Adrenal gland (tissue), 5 donors: ENCODE measurements around the gene BCHE.

ENCODE experiments used
- POLR2A ChIP-seq, 2 donors: fragments of 450-650 bp; IDR thresholded peaks; one replicate each; pipeline ENCODE4 v1.6.1; 2017; ENCODE audit warnings: antibody characterized with exemption in 2 of 2, mild to moderate bottlenecking in 2 of 2, moderate library complexity in 1 of 2
- TF ChIP-seq, protein P1 (sequence below), 6 experiments: fragments of 450-650 bp in 4 of 6; fragments of 200-600 bp in 2 of 6; sonication (generic) in 1 of 6; IDR thresholded peaks; 1 replicate in 5 of 6; 2 replicates in 1 of 6; pipeline versions ENCODE4 v1.5.1 to v1.8.0; 2016 to 2021; ENCODE audit warnings: antibody characterized with exemption in 6 of 6, mild to moderate bottlenecking in 2 of 6, moderate library complexity in 1 of 6
- donor health status: DM: no; HTN: no; CAD: no.

DNA sequence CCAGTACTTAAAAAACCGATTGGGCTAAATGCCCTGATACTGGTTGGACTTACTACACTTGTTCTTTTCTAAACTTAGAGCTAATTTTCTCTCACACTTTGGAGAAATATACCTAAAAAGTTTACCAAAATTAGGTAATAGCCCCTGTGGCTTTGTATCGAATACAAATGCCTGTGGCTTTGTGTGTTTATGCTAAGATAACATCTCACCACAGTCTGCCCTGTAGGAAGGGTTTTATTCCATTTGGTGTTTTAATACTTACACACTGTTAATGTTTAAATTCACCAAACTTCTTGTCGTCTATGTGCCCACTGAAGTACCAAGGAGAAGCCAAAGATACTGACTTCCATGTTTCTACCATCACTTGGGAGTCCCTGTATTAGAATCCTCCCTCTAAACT is 66.4 kb downstream of the BCHE start:
- TF ChIP-seq, protein P1, sequence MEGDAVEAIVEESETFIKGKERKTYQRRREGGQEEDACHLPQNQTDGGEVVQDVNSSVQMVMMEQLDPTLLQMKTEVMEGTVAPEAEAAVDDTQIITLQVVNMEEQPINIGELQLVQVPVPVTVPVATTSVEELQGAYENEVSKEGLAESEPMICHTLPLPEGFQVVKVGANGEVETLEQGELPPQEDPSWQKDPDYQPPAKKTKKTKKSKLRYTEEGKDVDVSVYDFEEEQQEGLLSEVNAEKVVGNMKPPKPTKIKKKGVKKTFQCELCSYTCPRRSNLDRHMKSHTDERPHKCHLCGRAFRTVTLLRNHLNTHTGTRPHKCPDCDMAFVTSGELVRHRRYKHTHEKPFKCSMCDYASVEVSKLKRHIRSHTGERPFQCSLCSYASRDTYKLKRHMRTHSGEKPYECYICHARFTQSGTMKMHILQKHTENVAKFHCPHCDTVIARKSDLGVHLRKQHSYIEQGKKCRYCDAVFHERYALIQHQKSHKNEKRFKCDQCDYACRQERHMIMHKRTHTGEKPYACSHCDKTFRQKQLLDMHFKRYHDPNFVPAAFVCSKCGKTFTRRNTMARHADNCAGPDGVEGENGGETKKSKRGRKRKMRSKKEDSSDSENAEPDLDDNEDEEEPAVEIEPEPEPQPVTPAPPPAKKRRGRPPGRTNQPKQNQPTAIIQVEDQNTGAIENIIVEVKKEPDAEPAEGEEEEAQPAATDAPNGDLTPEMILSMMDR (IDR thresholded peaks at IDR 0.05) = no peak
- TF ChIP-seq POLR2A (IDR thresholded peaks at IDR 0.05) = no peak
